T-helper 2 cell (primary cell): ENCODE results near the gene SKIL.

Experiments used
- DNase-seq, 5 experiments: peaks; one replicate each; pipeline versions ENCODE4 v3.0.0 to v3.0.0-alpha.2; 2012 to 2022

The SKIL gene

DNA sequence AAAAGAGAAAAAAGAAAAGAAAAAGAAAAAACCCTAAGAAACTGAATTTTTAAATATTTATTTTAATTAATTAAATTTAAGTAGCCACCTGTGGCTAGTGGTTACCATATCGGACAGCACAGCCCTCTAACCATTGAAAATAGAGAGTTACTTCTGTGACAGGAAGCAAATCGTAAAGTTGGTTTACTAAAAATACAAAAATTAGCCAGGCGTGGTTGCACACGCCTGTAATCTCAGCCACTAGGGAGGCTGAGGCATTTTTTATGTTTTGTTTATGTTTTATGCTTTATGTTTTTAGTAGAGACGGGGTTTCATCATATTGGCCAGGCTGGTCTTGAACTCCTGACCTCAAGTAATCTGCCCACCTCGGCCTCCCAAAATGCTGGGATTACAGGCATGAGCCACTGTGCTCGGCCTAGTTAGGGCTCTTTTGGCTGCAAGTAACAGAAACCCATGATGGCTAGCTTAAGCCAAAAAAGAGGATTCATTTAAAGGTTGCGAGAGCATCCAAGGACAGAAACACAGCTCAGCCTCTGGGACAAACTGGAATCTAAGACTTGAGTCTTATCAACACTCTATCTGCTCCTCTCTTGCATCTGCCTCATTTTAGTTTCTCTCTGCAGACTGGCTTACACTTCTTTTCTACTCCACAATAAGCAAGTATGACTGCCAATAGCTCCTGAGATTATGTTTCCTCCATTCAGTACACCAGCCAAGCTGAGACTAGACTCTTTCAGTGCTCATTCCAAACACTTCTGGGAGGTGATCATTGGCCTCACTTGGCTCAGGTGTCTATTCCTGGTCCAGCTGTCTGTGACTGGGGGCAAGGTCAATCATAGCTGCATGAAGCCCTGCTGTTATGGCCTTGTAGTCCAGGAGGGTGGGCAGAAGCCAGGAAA, 6.8 kb upstream of the SKIL start:
- DNase-seq, result no peak

DNA sequence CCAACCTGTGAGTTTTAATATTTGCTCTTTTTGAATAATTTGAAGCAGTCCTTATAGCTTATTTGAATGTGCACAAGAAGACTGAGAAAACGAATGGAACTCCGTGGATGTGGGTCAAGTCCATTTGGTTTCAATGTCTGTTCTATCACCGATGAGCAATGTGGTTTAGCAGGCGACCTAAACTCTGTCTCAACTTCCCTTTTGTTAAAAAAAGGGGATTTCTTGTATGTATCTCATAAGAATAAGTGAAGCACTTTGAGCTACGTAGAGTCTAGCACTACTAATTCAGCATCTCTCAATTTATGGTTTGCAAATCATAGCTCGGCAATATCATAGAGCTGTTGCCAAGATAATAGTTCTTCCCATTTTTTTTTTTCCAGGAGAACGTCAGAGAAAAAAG, 4.6 kb upstream of the SKIL start:
- peak in 1 of 5 experiments; percentile 38 for DNase-seq

GRCh38 chr3:170353485-170353884, 4.0 kb upstream of the SKIL start:
- DNase-seq, result no peak

DNA sequence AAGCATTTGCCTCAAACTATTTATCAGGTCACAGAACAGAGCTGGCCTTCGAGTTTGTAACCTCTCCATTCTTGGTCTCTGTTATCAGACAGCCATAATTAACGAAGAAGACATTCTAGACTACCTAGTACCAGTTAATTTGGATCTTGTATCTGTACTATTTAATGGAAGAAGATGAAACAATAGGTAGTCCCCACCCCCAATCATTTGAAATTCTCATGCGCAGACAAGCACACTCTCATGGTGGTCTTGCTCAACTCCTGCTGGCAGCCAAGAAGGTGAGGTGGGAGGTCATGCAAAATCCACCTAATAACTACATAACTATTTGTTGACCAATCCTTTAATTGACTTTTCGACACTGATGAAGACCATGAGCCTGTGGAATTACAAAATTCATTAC, 2.8 kb upstream of the SKIL start:
- DNase-seq, result no peak

DNA sequence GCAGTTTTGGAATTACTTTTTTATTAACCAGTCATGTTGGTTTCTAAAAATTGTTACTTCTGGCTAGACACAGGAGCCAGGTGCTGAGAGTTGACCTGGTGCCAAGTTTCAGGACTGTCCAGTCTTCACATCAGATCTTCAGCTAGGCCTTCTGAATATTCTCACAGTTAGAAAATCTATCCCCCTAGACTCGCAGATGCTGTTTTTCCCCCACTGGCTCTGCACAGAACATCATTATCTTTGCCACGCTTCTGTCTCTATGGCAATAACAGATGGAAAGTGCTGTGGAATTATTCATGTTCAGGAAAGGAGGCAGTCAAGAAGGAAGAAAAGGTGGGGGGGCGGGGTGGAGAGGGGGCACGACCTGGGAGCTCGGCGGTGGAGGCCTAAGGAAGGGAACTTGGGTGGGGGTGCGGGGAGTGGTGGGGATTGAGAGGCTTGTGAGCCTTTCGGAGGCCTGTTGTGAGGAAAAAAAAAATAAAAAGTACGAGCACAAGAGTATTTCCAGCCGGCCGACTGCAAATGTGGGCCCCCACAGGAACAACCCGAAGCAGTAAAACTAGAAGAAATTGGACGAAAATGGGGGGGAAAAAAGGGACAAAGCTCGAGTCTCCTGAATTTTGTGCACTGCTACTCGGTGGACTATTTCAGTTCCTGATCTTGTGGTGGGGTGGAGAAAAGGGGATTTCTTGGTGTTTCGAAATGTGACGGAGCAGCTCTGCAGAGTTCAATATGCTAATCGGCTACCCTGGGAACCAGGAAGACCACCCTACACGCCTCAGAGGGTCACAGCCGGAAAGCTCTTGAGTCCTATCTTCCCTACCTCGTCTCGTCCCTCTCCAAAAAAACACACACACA, 1.5 kb upstream of the SKIL start:
- no peak for DNase-seq

DNA sequence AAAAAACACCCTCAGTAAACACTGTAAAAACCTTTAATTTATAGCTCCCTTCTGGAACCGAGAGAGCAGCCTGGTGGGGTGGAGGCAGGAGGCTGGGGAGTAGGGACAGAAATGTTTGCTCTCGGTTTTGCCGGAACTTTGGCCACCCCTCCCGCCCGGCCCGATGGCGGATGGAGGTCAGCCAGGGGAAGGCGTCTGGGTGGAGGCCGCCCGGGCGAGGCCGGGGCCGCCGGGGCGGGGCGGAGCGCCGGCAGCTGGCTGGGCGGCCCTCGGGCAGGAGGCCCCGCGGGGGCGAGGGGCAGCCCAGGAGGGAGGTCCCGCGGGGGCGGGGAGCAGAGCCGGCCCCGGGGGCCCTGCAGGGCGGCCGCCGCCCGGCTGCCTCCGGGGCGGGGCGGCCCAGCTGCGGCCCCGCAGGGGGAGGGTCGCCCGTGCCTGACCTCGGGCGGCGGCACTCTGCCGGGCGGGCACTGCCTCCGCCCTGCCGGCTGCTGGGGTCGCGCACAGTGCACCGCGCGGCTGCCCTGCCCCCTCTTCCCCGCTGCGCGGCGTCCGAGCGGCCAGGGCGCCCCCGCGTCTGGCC, 829 bp upstream of the SKIL start:
- peak; percentile 16 to 82 (median 25) for DNase-seq

- DNase-seq, result peak; percentile 54 to 82 (median 59)
These were observed 811 bp downstream of the SKIL start for GRCh38 chr3:170358042-170359010.

DNA sequence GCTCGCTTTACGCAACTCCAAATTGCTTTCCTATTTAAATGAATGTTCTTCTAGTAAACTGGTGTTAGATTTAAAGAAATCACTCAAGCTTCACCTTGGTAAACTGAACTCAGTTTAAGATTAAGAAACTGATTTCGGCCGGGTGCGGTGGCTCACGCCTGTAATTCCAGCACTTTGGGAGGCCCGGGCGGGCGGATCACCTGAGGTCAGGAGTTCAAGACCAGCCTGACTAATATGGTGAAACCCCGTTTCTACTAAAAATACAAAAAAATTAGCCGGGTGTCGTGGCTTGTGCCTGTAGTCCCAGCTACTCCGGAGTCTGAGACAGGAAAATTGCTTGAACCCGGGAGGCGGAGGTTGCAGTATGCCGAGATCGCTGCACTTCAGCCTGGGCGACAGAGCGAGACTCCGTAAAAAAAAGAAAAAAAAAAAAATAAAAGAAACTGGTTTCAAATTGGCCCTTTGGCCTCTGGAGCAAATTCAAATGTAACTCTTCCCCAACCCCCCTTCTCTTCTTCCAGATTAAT, 1.7 kb downstream of the SKIL start:
- DNase-seq, result no peak

DNA sequence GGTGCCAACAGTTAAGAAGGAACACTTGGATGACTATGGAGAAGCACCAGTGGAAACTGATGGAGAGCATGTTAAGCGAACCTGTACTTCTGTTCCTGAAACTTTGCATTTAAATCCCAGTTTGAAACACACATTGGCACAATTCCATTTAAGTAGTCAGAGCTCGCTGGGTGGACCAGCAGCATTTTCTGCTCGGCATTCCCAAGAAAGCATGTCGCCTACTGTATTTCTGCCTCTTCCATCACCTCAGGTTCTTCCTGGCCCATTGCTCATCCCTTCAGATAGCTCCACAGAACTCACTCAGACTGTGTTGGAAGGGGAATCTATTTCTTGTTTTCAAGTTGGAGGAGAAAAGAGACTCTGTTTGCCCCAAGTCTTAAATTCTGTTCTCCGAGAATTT, 3.0 kb downstream of the SKIL start:
- DNase-seq, result no peak

DNA sequence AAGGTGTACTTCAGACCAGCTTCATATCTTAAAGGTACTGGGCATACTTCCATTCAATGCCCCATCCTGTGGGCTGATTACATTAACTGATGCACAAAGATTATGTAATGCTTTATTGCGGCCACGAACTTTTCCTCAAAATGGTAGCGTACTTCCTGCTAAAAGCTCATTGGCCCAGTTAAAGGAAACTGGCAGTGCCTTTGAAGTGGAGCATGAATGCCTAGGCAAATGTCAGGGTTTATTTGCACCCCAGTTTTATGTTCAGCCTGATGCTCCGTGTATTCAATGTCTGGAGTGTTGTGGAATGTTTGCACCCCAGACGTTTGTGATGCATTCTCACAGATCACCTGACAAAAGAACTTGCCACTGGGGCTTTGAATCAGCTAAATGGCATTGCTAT, 3.4 kb downstream of the SKIL start:
- DNase-seq, result no peak

GRCh38 chr3:170361711-170362110, 4.2 kb downstream of the SKIL start:
- DNase-seq, result no peak

GRCh38 chr3:170363471-170363994, 6.0 kb downstream of the SKIL start:
- no peak for DNase-seq

- DNase-seq, result no peak
These were observed 7.5 kb downstream of the SKIL start for GRCh38 chr3:170364965-170365364.

GRCh38 chr3:170367797-170368196, 10.3 kb downstream of the SKIL start:
- DNase-seq, result no peak

GRCh38 chr3:170368921-170369320, 11.4 kb downstream of the SKIL start:
- DNase-seq, result no peak

DNA sequence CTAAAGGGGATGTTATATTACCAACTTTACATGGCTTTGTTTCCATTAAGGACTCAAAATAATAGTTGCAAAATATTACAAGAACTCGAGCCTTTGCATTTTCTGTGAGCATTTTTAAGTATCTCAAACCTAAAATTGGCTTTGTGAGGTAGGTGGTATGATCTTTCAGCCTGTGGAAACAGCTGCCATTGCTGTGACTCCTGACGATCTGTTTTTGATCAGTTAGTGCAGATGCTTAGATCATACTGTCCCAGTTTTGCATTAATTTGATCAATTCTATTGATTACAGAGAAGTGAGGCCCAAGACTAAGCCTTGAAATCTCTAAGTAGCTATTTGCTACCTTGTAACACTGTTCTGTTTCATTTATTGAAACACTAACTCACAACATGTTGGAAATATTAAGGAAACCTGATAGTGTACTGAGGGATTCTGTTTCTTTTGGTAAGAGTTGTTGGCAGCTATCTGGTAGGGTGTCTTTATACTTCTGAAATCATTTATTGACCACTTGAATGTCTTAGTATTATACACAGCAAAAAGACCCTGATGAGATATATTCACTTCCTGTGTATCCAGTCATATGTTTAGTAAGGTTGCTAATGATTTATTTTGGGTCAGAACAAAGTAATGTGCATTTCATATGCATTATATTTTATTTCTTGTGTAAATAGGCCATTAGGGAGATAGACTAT, 14.8 kb downstream of the SKIL start:
- DNase-seq, result no peak

- DNase-seq, result no peak
These were observed 26.1 kb downstream of the SKIL start for GRCh38 chr3:170383567-170383966.

DNA sequence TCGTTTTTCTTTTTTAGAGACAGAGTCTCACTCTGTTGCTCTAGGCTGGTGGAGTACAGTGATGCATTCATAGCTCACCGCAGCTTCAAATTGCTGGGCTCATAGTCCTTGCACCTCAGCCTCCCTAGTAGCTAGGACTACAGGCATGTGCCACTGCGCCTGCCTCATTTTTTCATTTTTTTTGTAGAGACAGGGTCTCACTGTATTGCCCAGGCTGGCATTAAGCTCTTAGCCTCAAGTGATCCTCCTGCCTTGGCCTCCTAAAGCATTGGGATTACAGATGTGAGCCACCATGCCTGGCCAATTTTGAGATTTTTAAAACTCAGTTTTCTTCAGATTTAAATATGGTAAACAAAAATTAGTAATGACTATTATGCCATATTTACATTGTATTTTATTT, 29.0 kb downstream of the SKIL start:
- DNase-seq, result no peak

DNA sequence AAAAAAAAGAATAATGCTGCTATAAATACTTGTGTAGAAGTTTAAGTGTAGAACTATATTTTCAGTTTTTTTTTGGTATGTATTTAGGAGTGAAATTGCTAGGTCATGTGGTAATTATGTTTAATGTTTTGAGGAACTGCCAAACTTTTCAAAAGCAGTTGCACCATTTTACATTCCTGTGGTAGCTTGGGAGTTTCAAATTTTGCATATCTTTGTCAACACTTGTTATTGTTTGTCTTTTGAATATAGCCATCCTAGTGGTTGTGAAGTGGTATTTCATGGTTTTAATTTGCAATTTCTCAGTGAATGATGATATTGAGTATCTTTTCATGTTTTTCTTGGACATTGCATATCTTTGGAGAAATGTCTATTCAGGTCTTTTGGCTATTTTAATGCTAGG, 30.4 kb downstream of the SKIL start:
- DNase-seq, result no peak

DNA sequence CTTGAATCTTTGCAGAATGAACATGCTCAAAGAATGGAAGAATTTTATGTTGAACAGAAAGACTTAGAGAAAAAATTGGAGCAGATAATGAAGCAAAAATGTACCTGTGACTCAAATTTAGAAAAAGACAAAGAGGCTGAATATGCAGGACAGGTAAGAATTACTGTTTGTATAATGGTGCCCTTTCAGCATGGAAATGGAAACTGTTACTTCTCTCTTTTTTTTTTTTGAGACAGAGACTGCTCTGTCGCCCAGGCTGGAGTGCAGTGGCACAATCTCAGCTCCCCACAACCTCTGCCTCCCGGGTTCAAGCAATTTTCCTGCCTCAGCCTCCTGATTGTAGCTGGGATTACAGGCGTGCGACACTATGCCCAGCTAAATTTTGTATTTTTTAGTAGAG, 33.6 kb downstream of the SKIL start:
- DNase-seq, result no peak

DNA sequence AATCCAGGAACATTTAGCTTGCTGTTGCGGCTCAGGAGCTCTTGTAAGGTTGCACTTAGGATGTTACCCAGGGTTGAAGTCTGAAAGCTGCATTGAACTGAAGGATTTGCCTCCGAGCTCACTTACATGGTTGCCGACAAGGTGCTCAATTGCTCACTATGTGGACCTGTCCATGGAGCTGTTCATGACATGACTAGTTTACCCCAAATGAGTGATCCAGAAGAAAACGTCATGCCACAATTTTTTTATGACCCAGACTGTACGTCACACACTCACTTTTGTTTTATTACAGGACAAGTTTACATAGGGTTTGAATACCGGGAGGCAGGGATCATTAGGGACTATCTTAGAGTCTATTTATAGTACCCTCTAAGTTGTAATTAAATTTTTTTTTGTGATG, 40.2 kb downstream of the SKIL start:
- no peak for DNase-seq
